ENCODE measurements around the gene LRP1B.

Gene LRP1B

DNA sequence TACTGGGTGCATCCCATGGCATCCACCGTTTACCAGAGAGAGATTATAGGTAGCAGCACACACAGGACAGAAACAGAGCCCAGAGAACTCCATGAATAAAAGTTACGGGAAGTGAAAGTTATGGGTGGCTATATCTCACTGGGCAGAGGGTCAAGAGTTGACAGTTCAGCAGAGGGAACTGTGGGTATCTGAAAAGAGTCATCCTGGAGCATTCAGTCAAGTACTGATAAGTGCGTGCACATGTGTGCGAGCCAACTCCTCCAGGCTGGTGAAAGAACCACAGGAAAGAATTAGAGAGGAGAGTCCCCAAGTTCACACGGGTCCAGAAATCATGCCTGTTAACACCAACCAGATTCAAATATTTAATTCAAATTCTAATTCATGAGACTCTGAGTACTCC, 1588.2 kb downstream of the LRP1B start:
- Histone ChIP-seq H3K36me3 (ENCODE audit: control insufficient read depth in 1 of 2, insufficient read depth in 2 of 2, low read length in 2 of 2) (no peaks in the 10 kb centered on the region), H3K27ac (ENCODE audit: low read depth, low read length) (no peak overlapping the region), H3K4me1 (ENCODE audit: control insufficient read depth in 1 of 2, insufficient read depth in 2 of 2, low read length in 2 of 2) (no peaks in the 10 kb centered on the region), H3K9me3 (ENCODE audit: control insufficient read depth in 1 of 2, low read length in 2 of 2) (no peaks in the 10 kb centered on the region), H3K9ac (ENCODE audit: low read depth in 1 of 2, low read length in 2 of 2) (no peak overlapping the region), H3K4me3 (ENCODE audit: low read depth in 1 of 2, low read length in 2 of 2) (no peak overlapping the region), H3K27me3 (ENCODE audit: control insufficient read depth in 1 of 2, insufficient read depth in 2 of 2, low read length in 2 of 2) (no peaks in the 10 kb centered on the region)

DNA sequence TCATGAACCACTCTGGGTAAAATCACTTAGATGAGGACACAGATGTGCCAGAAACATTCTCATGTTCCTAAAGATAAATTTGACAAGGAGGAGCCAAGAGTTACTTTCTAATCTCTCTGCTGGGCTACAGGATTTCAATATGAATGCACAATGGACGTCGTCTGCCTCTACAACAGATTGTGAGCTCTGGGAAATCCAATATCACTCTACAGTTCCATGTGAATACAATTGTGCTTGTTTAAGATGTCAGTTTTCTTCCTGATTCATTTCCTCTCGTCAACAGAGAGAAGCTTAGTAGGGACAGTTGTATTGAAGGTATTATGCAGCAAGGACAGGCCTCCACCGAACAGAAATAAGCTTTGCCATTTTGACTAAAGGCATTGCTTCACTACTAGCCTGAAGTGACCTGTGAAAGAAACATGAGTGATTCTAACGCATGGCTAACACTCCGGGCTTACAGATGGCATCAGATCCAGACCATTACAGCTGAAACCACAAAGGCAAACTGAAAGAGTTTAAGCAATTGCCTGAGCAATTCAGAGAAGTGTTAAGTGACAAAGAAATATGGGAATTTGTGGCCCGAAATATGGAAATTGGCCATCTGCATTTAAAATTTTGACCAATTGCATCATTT, 1591.5 kb downstream of the LRP1B start:
- Histone ChIP-seq H3K27me3 (ENCODE audit: control insufficient read depth in 1 of 2, insufficient read depth in 2 of 2, low read length in 2 of 2) (no peaks in the 10 kb centered on the region), H3K27ac (ENCODE audit: low read depth, low read length) (no peak overlapping the region), H3K9ac (ENCODE audit: low read depth in 1 of 2, low read length in 2 of 2) (no peak overlapping the region), H3K4me1 (ENCODE audit: control insufficient read depth in 1 of 2, insufficient read depth in 2 of 2, low read length in 2 of 2) (no peaks in the 10 kb centered on the region), H3K36me3 (ENCODE audit: control insufficient read depth in 1 of 2, insufficient read depth in 2 of 2, low read length in 2 of 2) (no peaks in the 10 kb centered on the region), H3K9me3 (ENCODE audit: control insufficient read depth in 1 of 2, low read length in 2 of 2) (no peaks in the 10 kb centered on the region), H3K4me3 (ENCODE audit: low read depth in 1 of 2, low read length in 2 of 2) (no peak overlapping the region)

DNA sequence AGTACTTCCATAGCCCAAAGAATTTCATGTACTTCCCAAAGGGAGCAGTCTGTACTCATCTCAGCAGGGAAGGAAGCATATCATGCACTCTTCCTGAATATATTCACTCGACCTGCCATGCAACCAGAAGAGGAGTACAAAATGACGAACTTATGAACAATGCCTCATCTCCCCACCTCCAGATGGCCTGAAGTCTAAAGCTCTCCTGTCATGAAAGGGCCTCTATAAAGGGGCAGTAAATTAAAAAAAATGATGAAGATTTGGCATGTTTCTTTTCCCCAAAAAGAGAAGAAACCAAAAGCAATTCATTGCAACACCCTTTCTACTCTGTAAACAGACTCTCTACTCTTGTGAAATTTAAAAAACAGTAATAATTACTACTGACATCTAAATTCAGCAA, 1601.1 kb downstream of the LRP1B start:
- no peaks in the 10 kb centered on the region for H3K36me3 ChIP-seq (ENCODE audit: control insufficient read depth in 1 of 2, insufficient read depth in 2 of 2, low read length in 2 of 2)
- no peak overlapping the region for H3K9ac ChIP-seq (ENCODE audit: low read depth in 1 of 2, low read length in 2 of 2)
- H3K27ac ChIP-seq (ENCODE audit: low read depth, low read length) = no peak overlapping the region

DNA sequence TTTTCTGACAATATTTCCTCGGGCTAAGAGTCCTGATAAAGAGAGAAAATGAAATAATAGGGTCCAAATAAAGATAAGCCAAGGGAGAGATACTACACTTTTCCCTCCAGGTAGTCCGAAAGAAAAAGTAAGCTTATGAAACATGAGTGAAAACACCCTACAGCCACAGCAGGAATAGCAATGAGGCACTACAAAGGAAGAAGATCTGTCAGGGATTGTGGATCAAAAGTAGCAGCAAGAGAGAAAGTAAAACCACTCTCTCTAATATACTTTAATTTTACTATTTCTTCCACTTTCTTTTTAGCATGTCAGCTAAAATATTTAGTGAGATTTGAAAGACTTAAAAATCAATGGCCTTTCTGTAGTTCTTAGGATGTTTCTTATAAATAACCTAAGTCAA, 1601.8 kb downstream of the LRP1B start:
- Histone ChIP-seq H3K9me3 (ENCODE audit: control insufficient read depth in 1 of 2, low read length in 2 of 2) (no peaks in the 10 kb centered on the region), H3K27me3 (ENCODE audit: control insufficient read depth in 1 of 2, insufficient read depth in 2 of 2, low read length in 2 of 2) (no peaks in the 10 kb centered on the region), H3K4me1 (ENCODE audit: control insufficient read depth in 1 of 2, insufficient read depth in 2 of 2, low read length in 2 of 2) (no peaks in the 10 kb centered on the region), H3K9ac (ENCODE audit: low read depth in 1 of 2, low read length in 2 of 2) (no peak overlapping the region), H3K4me3 (ENCODE audit: low read depth in 1 of 2, low read length in 2 of 2) (no peak overlapping the region), H3K36me3 (ENCODE audit: control insufficient read depth in 1 of 2, insufficient read depth in 2 of 2, low read length in 2 of 2) (no peaks in the 10 kb centered on the region), H3K27ac (ENCODE audit: low read depth, low read length) (no peak overlapping the region)

More for the DNA sequence above, 1601.1 kb downstream of the LRP1B start:
- Histone ChIP-seq H3K4me3 (ENCODE audit: low read depth in 1 of 2, low read length in 2 of 2) (no peak overlapping the region), H3K27me3 (ENCODE audit: control insufficient read depth in 1 of 2, insufficient read depth in 2 of 2, low read length in 2 of 2) (no peaks in the 10 kb centered on the region), H3K9me3 (ENCODE audit: control insufficient read depth in 1 of 2, low read length in 2 of 2) (no peaks in the 10 kb centered on the region), H3K4me1 (ENCODE audit: control insufficient read depth in 1 of 2, insufficient read depth in 2 of 2, low read length in 2 of 2) (no peaks in the 10 kb centered on the region)

DNA sequence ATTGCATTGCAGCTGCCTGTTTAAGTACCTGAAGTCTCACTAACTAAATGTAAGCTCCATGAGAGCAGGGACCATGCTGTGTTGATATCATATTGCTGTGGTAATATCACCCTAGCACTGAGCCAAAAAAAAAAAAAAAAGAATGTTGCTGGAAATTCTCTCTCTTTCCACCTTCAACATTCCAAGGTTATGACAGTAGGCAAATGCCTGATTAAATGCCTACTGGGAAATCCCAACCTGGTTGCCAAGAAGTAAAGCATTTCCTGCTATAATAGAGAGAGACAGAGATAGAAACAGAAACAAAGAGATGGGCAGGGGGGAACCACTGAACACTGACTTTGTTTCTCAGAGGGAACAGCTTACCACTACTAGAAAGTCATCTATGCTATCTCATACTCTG, 1604.2 kb downstream of the LRP1B start:
- Histone ChIP-seq H3K4me1 (ENCODE audit: control insufficient read depth in 1 of 2, insufficient read depth in 2 of 2, low read length in 2 of 2) (no peaks in the 10 kb centered on the region), H3K4me3 (ENCODE audit: low read depth in 1 of 2, low read length in 2 of 2) (no peak overlapping the region), H3K9ac (ENCODE audit: low read depth in 1 of 2, low read length in 2 of 2) (no peak overlapping the region), H3K27ac (ENCODE audit: low read depth, low read length) (no peak overlapping the region), H3K9me3 (ENCODE audit: control insufficient read depth in 1 of 2, low read length in 2 of 2) (no peaks in the 10 kb centered on the region), H3K27me3 (ENCODE audit: control insufficient read depth in 1 of 2, insufficient read depth in 2 of 2, low read length in 2 of 2) (no peaks in the 10 kb centered on the region), H3K36me3 (ENCODE audit: control insufficient read depth in 1 of 2, insufficient read depth in 2 of 2, low read length in 2 of 2) (no peaks in the 10 kb centered on the region)

DNA sequence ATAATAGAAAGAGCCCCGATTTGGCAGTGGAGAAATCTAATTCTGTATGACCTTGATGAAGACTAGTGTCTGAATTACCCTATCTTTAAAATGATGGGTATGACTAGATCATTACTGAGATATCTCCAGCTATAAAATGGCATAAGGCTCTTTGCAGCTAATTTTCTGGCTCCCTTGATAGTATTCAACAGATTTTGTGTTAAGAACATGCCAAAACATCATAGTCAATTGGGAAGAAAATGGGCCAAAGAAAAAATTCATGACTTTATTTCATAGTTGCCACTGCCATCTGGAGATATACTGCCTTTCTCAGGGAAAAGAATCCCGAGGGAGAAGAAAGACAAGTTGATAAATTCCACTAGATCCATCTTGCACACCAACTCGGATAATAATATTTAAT, 1618.7 kb downstream of the LRP1B start:
- H3K4me3 ChIP-seq (ENCODE audit: low read depth in 1 of 2, low read length in 2 of 2) = no peak overlapping the region
- no peak overlapping the region for H3K9ac ChIP-seq (ENCODE audit: low read depth in 1 of 2, low read length in 2 of 2)

DNA sequence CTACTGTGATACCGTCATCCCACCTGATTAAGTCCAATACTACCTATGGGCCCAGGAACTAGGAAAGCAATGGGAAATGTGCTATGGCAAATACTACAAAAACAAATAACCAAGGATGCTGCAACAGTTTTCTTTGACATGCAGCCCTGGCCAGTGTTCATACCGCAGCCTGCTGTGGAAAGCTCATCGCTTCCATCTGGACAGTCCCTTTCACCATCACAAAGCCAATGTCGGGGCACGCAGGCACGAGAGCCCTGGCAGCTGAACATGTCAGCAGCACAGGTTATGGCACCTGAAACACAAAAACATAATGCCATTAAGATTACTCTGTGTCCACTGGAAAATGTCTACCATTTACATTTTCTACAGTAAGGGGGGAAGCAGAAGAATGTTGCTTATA, 1621.1 kb downstream of the LRP1B start:
- Histone ChIP-seq H3K27me3 (ENCODE audit: control insufficient read depth in 1 of 2, insufficient read depth in 2 of 2, low read length in 2 of 2) (no peaks in the 10 kb centered on the region), H3K4me3 (ENCODE audit: low read depth in 1 of 2, low read length in 2 of 2) (no peak overlapping the region), H3K9me3 (ENCODE audit: control insufficient read depth in 1 of 2, low read length in 2 of 2) (no peaks in the 10 kb centered on the region), H3K9ac (ENCODE audit: low read depth in 1 of 2, low read length in 2 of 2) (no peak overlapping the region), H3K4me1 (ENCODE audit: control insufficient read depth in 1 of 2, insufficient read depth in 2 of 2, low read length in 2 of 2) (no peaks in the 10 kb centered on the region), H3K27ac (ENCODE audit: low read depth, low read length) (no peak overlapping the region), H3K36me3 (ENCODE audit: control insufficient read depth in 1 of 2, insufficient read depth in 2 of 2, low read length in 2 of 2) (no peaks in the 10 kb centered on the region)

More for the DNA sequence above, 1618.7 kb downstream of the LRP1B start:
- H3K27ac ChIP-seq (ENCODE audit: low read depth, low read length) = no peak overlapping the region
- H3K4me1 ChIP-seq (ENCODE audit: control insufficient read depth in 1 of 2, insufficient read depth in 2 of 2, low read length in 2 of 2) = no peaks in the 10 kb centered on the region
- no peaks in the 10 kb centered on the region for H3K9me3 ChIP-seq (ENCODE audit: control insufficient read depth in 1 of 2, low read length in 2 of 2)
- no peaks in the 10 kb centered on the region for H3K27me3 ChIP-seq (ENCODE audit: control insufficient read depth in 1 of 2, insufficient read depth in 2 of 2, low read length in 2 of 2)
- no peaks in the 10 kb centered on the region for H3K36me3 ChIP-seq (ENCODE audit: control insufficient read depth in 1 of 2, insufficient read depth in 2 of 2, low read length in 2 of 2)

DNA sequence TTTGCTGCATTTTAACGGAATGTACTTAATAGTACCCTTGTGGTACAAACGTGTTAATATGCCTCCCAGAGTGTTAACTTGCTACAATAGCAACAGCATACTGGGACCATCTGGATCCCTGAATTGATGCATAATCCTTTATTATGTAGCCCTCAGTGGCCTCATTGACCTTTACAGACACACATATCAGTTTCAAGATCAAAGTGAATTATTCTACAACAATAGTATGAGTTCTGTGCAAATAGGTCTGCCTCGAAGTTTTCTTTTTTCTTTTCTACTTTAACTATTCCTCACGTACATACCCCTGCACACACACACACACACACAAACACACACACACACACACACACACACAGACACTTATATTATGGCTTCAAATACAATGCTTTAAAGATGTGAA, 1622.1 kb downstream of the LRP1B start:
- no peaks in the 10 kb centered on the region for H3K9me3 ChIP-seq (ENCODE audit: control insufficient read depth in 1 of 2, low read length in 2 of 2)
- H3K4me1 ChIP-seq (ENCODE audit: control insufficient read depth in 1 of 2, insufficient read depth in 2 of 2, low read length in 2 of 2) = no peaks in the 10 kb centered on the region
- H3K9ac ChIP-seq (ENCODE audit: low read depth in 1 of 2, low read length in 2 of 2) = no peak overlapping the region
- no peak overlapping the region for H3K4me3 ChIP-seq (ENCODE audit: low read depth in 1 of 2, low read length in 2 of 2)
- H3K36me3 ChIP-seq (ENCODE audit: control insufficient read depth in 1 of 2, insufficient read depth in 2 of 2, low read length in 2 of 2) = no peaks in the 10 kb centered on the region
- H3K27me3 ChIP-seq (ENCODE audit: control insufficient read depth in 1 of 2, insufficient read depth in 2 of 2, low read length in 2 of 2) = no peaks in the 10 kb centered on the region
- H3K27ac ChIP-seq (ENCODE audit: low read depth, low read length) = no peak overlapping the region

DNA sequence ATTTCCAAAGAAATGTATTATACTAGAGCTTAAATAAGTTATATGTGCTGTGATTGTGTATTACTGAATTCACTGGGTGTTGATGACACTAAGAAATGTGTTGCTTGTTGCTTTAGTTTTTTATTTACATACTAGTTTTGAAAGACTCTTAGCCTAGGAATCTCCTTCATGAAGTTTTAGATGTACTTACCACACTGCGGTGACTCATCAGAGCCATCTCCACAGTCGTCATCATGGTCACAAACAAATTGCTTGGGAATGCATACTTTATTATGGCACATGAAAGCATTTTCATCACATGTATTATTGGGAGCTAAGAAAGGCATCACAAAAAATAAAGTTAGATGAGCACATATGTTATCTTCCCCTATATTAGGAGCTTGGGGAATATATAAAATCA, 1624.2 kb downstream of the LRP1B start:
- Histone ChIP-seq H3K9ac (ENCODE audit: low read depth in 1 of 2, low read length in 2 of 2) (no peak overlapping the region), H3K9me3 (ENCODE audit: control insufficient read depth in 1 of 2, low read length in 2 of 2) (no peaks in the 10 kb centered on the region), H3K27me3 (ENCODE audit: control insufficient read depth in 1 of 2, insufficient read depth in 2 of 2, low read length in 2 of 2) (no peaks in the 10 kb centered on the region), H3K36me3 (ENCODE audit: control insufficient read depth in 1 of 2, insufficient read depth in 2 of 2, low read length in 2 of 2) (no peaks in the 10 kb centered on the region), H3K4me3 (ENCODE audit: low read depth in 1 of 2, low read length in 2 of 2) (no peak overlapping the region), H3K4me1 (ENCODE audit: control insufficient read depth in 1 of 2, insufficient read depth in 2 of 2, low read length in 2 of 2) (no peaks in the 10 kb centered on the region), H3K27ac (ENCODE audit: low read depth, low read length) (no peak overlapping the region)

DNA sequence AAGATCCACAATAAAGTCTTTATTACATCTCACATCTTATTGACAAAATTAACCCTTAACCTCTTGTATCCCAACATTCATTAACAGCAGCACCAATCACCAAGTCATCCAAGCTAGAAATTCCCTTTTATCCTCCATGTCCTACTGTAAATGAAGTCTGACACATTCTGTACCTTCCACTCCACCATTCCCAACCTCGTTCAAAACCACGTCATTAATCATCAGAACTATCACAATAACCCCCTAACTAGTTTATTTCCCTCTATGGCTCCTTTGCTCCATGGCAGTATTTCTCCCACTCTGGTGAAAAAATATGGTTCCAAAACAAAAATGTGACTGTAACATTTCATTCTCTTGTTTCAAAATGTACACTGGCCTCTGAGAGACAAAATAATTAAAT, 1626.2 kb downstream of the LRP1B start:
- no peaks in the 10 kb centered on the region for H3K9me3 ChIP-seq (ENCODE audit: control insufficient read depth in 1 of 2, low read length in 2 of 2)
- no peaks in the 10 kb centered on the region for H3K36me3 ChIP-seq (ENCODE audit: control insufficient read depth in 1 of 2, insufficient read depth in 2 of 2, low read length in 2 of 2)
- H3K27me3 ChIP-seq (ENCODE audit: control insufficient read depth in 1 of 2, insufficient read depth in 2 of 2, low read length in 2 of 2) = no peaks in the 10 kb centered on the region
- no peak overlapping the region for H3K9ac ChIP-seq (ENCODE audit: low read depth in 1 of 2, low read length in 2 of 2)
- no peak overlapping the region for H3K27ac ChIP-seq (ENCODE audit: low read depth, low read length)
- no peaks in the 10 kb centered on the region for H3K4me1 ChIP-seq (ENCODE audit: control insufficient read depth in 1 of 2, insufficient read depth in 2 of 2, low read length in 2 of 2)
- H3K4me3 ChIP-seq (ENCODE audit: low read depth in 1 of 2, low read length in 2 of 2) = no peak overlapping the region

Data from duodenal mucosa (tissue), 2 donors.